Brain microvascular endothelial cell (primary cell): Measurements from ENCODE around the gene TIAL1.

Experiments
- DNase-seq: peaks from one replicate; pipeline ENCODE4 v3.0.0-alpha.2; 2020
- H3K27ac ChIP-seq: fragments of 250-450 bp; sonication (Bioruptor Pico); 2 replicates; pipeline ENCODE4 v1.5.1; 2020; ENCODE audit warnings: mild to moderate bottlenecking, moderate library complexity
- H3K27me3 ChIP-seq: fragments of 250-450 bp; sonication (Bioruptor Pico); replicated peaks from 2 replicates; pipeline ENCODE4 v1.5.1; 2020; ENCODE audit warnings: mild to moderate bottlenecking
- H3K36me3 ChIP-seq: fragments of 250-450 bp; sonication (Bioruptor Pico); replicated peaks from 2 replicates; pipeline ENCODE4 v1.5.1; 2020; ENCODE audit warnings: mild to moderate bottlenecking
- H3K4me3 ChIP-seq: 2 replicates; pipeline ENCODE4 v1.5.1; 2011; ENCODE audit warnings: low read depth, mild to moderate bottlenecking, control low read depth, low read length, moderate library complexity
- CTCF ChIP-seq: IDR thresholded peaks from 2 replicates; pipeline ENCODE4 v1.5.1; 2011; ENCODE audit warnings: low read depth, mild to moderate bottlenecking, moderate library complexity, low read length, control low read depth, inconsistent platforms; ENCODE audit errors: missing control alignments
- in situ Hi-C: cut with HindIII; loops from 2 replicates; pipeline ENCODE4 v1.10.0; 2017; ENCODE audit warnings: low sequenced_read_pairs, low pct_ligation_motif_present

Gene TIAL1

GRCh38 chr10:119538632-119539358, 58.0 kb downstream of the TIAL1 start:
- DNase-seq = no peak
- Histone ChIP-seq H3K27me3 (no peaks in the 10 kb centered on the region), H3K4me3 (no peak overlapping the region), H3K36me3 (no peaks in the 10 kb centered on the region), H3K27ac (no peak overlapping the region)
- TF ChIP-seq CTCF = peak; percentile 23
- in situ Hi-C loops = no loop called here

- no peak for DNase-seq
- Histone ChIP-seq H3K27me3 (no peaks in the 10 kb centered on the region), H3K4me3 (no peak overlapping the region), H3K36me3 (no peaks in the 10 kb centered on the region), H3K27ac (no peak overlapping the region)
- TF ChIP-seq CTCF = no peak
- in situ Hi-C loops = no loop called here
Measured at GRCh38 chr10:119537953-119538630, 58.7 kb downstream of the TIAL1 start.

- no peak overlapping the region for H3K27ac ChIP-seq
Measured at GRCh38 chr10:119536508-119537025, 60.2 kb downstream of the TIAL1 start.

GRCh38 chr10:119535837-119536507, 60.8 kb downstream of the TIAL1 start:
- DNase-seq = no peak
- Histone ChIP-seq H3K27me3 (no peaks in the 10 kb centered on the region), H3K36me3 (no peaks in the 10 kb centered on the region), H3K27ac (no peak overlapping the region), H3K4me3 (no peak overlapping the region)
- in situ Hi-C loops = no loop called here
- TF ChIP-seq CTCF = no peak

More at GRCh38 chr10:119536508-119537025, 60.2 kb downstream of the TIAL1 start:
- Histone ChIP-seq H3K27me3 (no peaks in the 10 kb centered on the region), H3K4me3 (no peak overlapping the region), H3K36me3 (no peaks in the 10 kb centered on the region)
- no peak for DNase-seq
- in situ Hi-C loops = no loop called here
- no peak for TF ChIP-seq CTCF

- DNase-seq = no peak
- Histone ChIP-seq H3K36me3 (no peaks in the 10 kb centered on the region), H3K27me3 (no peaks in the 10 kb centered on the region), H3K4me3 (no peak overlapping the region), H3K27ac (no peak overlapping the region)
- TF ChIP-seq CTCF = no peak
- in situ Hi-C loops = no loop called here
Measured at GRCh38 chr10:119535305-119535704, 61.5 kb downstream of the TIAL1 start.
